ENCODE results near the gene NDUFA3. TPM values are rescaled to one million over a fixed set of nuclear protein-coding genes. Genes with fewer than 3 reads are reported as not detected.

NDUFA3 gene
- total RNA-seq (2022; extraction: Qiagen RNA extraction) = 219 to 268 TPM (median 245 TPM) in 5 replicates

GRCh38 chr19:54102421-54103169 is at the start of gene NDUFA3:
Gene NDUFA3, plus strand, starts transcription at chr19:54102855. Its CDS starts 24 bp downstream, at chr19:54102879.

GRCh38 chr19:54063350-54064116 is 39.1 kb upstream of the NDUFA3 start, which contains the start of gene VSTM1:
Gene VSTM1, minus strand, starts transcription at chr19:54063897. Its CDS starts 120 bp downstream, at chr19:54063777.

GRCh38 chr19:54081032-54081431 is 21.6 kb upstream of the NDUFA3 start, which contains the start of gene TARM1:
Gene TARM1, minus strand, starts transcription at chr19:54081365. Its CDS starts 25 bp downstream, at chr19:54081340.

GRCh38 chr19:54100561-54100960 is 2.1 kb upstream of the NDUFA3 start, which contains the start of gene OSCAR:
Gene OSCAR, minus strand, starts transcription at chr19:54100803. Its CDS starts 11 bp downstream, at chr19:54100792.

GRCh38 chr19:54115109-54116063 is 12.7 kb downstream of the NDUFA3 start, which contains the start of the genes PRPF31 and TFPT:
Gene PRPF31, plus strand, starts transcription at chr19:54115754. Its CDS starts 2,525 bp downstream, at chr19:54118279.
Gene TFPT, minus strand, starts transcription at chr19:54115657. Its CDS starts 388 bp downstream, at chr19:54115269.

GRCh38 chr19:54137699-54138488 is 35.2 kb downstream of the NDUFA3 start, which contains the start of gene CNOT3:
Gene CNOT3, plus strand, starts transcription at chr19:54137762. Its CDS starts 5,217 bp downstream, at chr19:54142979.

Other genes with a start within 250 kb of the NDUFA3 start
- 180 to 380 TPM (median 349 TPM) in 5 replicates for gene MYADM, start 235.0 kb upstream of the NDUFA3 start, total RNA-seq (2022; extraction: Qiagen RNA extraction)
- 4.1 to 7.3 TPM (median 6.1 TPM) in 5 replicates for gene PRKCG, start 220.7 kb upstream of the NDUFA3 start, total RNA-seq (2022; extraction: Qiagen RNA extraction)
- gene CACNG7, start 193.6 kb upstream of the NDUFA3 start, total RNA-seq (2022; extraction: Qiagen RNA extraction) = 5.8 to 9.2 TPM (median 8.3 TPM) in 5 replicates
- 0.61 to 1.2 TPM (median 0.79 TPM) in 5 replicates for gene CACNG8, start 139.9 kb upstream of the NDUFA3 start, total RNA-seq (2022; extraction: Qiagen RNA extraction)
- 7.8 to 12.8 TPM (median 11.2 TPM) in 5 replicates for gene CACNG6, start 111.2 kb upstream of the NDUFA3 start, total RNA-seq (2022; extraction: Qiagen RNA extraction)
- 0.23 to 0.79 TPM (median 0.54 TPM) in 5 replicates for gene VSTM1, start 39.0 kb upstream of the NDUFA3 start, total RNA-seq (2022; extraction: Qiagen RNA extraction)
- gene TARM1, start 21.5 kb upstream of the NDUFA3 start, total RNA-seq (2022; extraction: Qiagen RNA extraction) = not detected in 5 replicates
- 0.15 to 0.33 TPM (median 0.27 TPM) in 5 replicates for gene OSCAR, start 2.1 kb upstream of the NDUFA3 start, total RNA-seq (2022; extraction: Qiagen RNA extraction)
- gene TFPT, start 12.8 kb downstream of the NDUFA3 start, total RNA-seq (2022; extraction: Qiagen RNA extraction) = 20.8 to 24.6 TPM (median 21.4 TPM) in 5 replicates
- gene PRPF31, start 12.9 kb downstream of the NDUFA3 start, total RNA-seq (2022; extraction: Qiagen RNA extraction) = 108 to 130 TPM (median 123 TPM) in 5 replicates
- gene CNOT3, start 34.9 kb downstream of the NDUFA3 start, total RNA-seq (2022; extraction: Qiagen RNA extraction) = 44.6 to 68.1 TPM (median 61.7 TPM) in 5 replicates
- gene LENG1, start 56.9 kb downstream of the NDUFA3 start, total RNA-seq (2022; extraction: Qiagen RNA extraction) = 7.5 to 8.8 TPM (median 7.8 TPM) in 5 replicates
- gene TMC4, start 70.3 kb downstream of the NDUFA3 start, total RNA-seq (2022; extraction: Qiagen RNA extraction) = 0.52 to 1.0 TPM (median 0.94 TPM) in 5 replicates
- 97.0 to 169 TPM (median 161 TPM) in 5 replicates for gene MBOAT7, start 86.7 kb downstream of the NDUFA3 start, total RNA-seq (2022; extraction: Qiagen RNA extraction)
- gene TSEN34, start 88.5 kb downstream of the NDUFA3 start, total RNA-seq (2022; extraction: Qiagen RNA extraction) = 77.5 to 116 TPM (median 107 TPM) in 5 replicates
- 1,857 to 2,770 TPM (median 1,973 TPM) in 5 replicates for gene RPS9, start 98.0 kb downstream of the NDUFA3 start, total RNA-seq (2022; extraction: Qiagen RNA extraction)
- 0.07 to 0.39 TPM (median 0.30 TPM) in 5 replicates for gene LILRB3, start 120.2 kb downstream of the NDUFA3 start, total RNA-seq (2022; extraction: Qiagen RNA extraction)
- 0.06 to 0.08 TPM in 2 of 5 replicates, not detected in the others for gene LILRA6, start 139.9 kb downstream of the NDUFA3 start, total RNA-seq (2022; extraction: Qiagen RNA extraction)
- gene LILRB5, start 154.4 kb downstream of the NDUFA3 start, total RNA-seq (2022; extraction: Qiagen RNA extraction) = 0.02 to 0.08 TPM (median 0.04 TPM) in 4 of 5 replicates, not detected in the other
- gene LILRB2, start 178.3 kb downstream of the NDUFA3 start, total RNA-seq (2022; extraction: Qiagen RNA extraction) = 0.06 to 0.15 TPM (median 0.08 TPM) in 5 replicates
- 0.13 TPM in 1 of 5 replicates, not detected in the others for gene LILRA5, start 210.3 kb downstream of the NDUFA3 start, total RNA-seq (2022; extraction: Qiagen RNA extraction)
- 0.09 TPM in 1 of 5 replicates, not detected in the others for gene LILRA4, start 236.3 kb downstream of the NDUFA3 start, total RNA-seq (2022; extraction: Qiagen RNA extraction)